GM12872 (cell line): ENCODE data around the gene DGKQ.

Experiments used
- CTCF ChIP-seq: IDR thresholded peaks from 3 replicates; pipeline ENCODE4 v1.5.1; 2011; ENCODE audit warnings: low read depth, mild to moderate bottlenecking, low read length, moderate library complexity; ENCODE audit not compliant: insufficient read depth

The DGKQ gene

GRCh38 chr4:984336-985054 lies 11.1 kb upstream of the DGKQ start:
- TF ChIP-seq CTCF = no peak

- no peak for TF ChIP-seq CTCF
These were observed 9.4 kb upstream of the DGKQ start for GRCh38 chr4:982814-983213.

GRCh38 chr4:982291-982690 lies 8.9 kb upstream of the DGKQ start:
- TF ChIP-seq CTCF = no peak

GRCh38 chr4:978957-979701 lies 5.8 kb upstream of the DGKQ start:
- no peak for TF ChIP-seq CTCF

- TF ChIP-seq CTCF = no peak
These were observed 1.3 kb upstream of the DGKQ start for GRCh38 chr4:974668-975067.

- no peak for TF ChIP-seq CTCF
These were observed 531 bp downstream of the DGKQ start for GRCh38 chr4:972651-973424.
